Astrocyte of the cerebellum (primary cell): ENCODE data around the gene MAML2.

Source experiments
- DNase-seq: peaks from one replicate; pipeline ENCODE4 v3.0.0-alpha.2; 2011; ENCODE audit warnings: low read depth
- H3K4me3 ChIP-seq: 2 replicates; pipeline ENCODE4 v1.5.1; 2011; ENCODE audit warnings: mild to moderate bottlenecking, low read depth, low read length, moderate library complexity
- CTCF ChIP-seq: IDR thresholded peaks from 2 replicates; pipeline ENCODE4 v1.5.1; 2012; ENCODE audit warnings: low read length, low read depth, moderate library complexity, mild to moderate bottlenecking; ENCODE audit errors: missing control alignments
- in situ Hi-C: cut with HindIII; loops from 2 replicates; pipeline ENCODE4 v1.10.0; 2017; ENCODE audit warnings: low sequenced_read_pairs

The MAML2 gene

DNA sequence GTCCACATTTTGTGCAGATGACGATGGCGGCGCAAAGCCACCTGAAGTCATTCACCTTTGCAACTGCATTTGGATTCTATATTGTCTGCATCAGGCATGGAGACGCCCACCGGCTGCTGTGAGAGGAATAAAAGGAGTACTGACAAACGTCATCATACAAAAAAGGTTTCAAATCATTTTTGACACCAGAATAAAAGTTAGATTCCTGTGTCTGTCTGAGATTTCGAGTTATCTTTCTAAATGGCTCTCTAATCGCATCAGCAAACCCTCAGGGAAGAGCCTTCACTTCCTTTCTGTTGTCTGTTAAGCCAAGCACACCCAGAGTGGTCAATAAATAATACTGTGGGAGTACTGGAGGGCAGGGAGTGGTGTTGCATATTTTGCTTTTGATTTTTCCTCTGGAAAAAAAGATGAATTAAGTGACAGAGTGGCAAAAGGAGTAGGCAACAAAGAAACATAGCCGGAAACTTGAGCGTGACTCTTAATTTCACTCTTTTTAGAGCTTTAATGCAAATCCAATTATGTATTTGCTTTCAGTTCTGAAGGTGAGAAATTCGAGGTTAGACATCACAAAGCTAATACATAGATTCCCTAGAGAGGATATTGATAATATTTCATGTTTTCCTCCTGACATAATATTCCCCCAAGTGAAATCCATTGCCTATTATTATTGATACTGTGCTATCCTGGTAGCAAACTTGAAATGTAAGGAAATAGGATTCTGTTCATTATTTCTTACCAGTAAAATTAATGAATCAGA is 268.3 kb downstream of the MAML2 start:
- H3K4me3 ChIP-seq, result no peak overlapping the region
- TF ChIP-seq CTCF, result no peak
- no peak for DNase-seq

GRCh38 chr11:96073536-96073935 is 269.5 kb downstream of the MAML2 start:
- no peak overlapping the region for H3K4me3 ChIP-seq
- no peak for TF ChIP-seq CTCF
- in situ Hi-C loops, result no loop called here
- DNase-seq, result no peak

More for the DNA sequence above, 268.3 kb downstream of the MAML2 start:
- in situ Hi-C loops, result no loop called here

GRCh38 chr11:96072592-96072991 is 270.4 kb downstream of the MAML2 start:
- H3K4me3 ChIP-seq, result no peak overlapping the region
- no peak for DNase-seq
- in situ Hi-C loops, result no loop called here
- TF ChIP-seq CTCF, result no peak

- no peak overlapping the region for H3K4me3 ChIP-seq
- no peak for DNase-seq
- in situ Hi-C loops, result no loop called here
- no peak for TF ChIP-seq CTCF
Observed at GRCh38 chr11:96070453-96070852, 272.5 kb downstream of the MAML2 start.

- DNase-seq, result no peak
- no peak for TF ChIP-seq CTCF
- in situ Hi-C loops, result no loop called here
- no peak overlapping the region for H3K4me3 ChIP-seq
Observed at GRCh38 chr11:96067160-96067559, 275.8 kb downstream of the MAML2 start.

- no peak for TF ChIP-seq CTCF
- in situ Hi-C loops, result no loop called here
- no peak for DNase-seq
- H3K4me3 ChIP-seq, result no peak overlapping the region
Observed at GRCh38 chr11:96065379-96065778, 277.6 kb downstream of the MAML2 start.
